LNCaP clone FGC (cell line): ENCODE measurements around the gene SGIP1.
"Not testable (repeated sequence)": the region's sequence is repeated elsewhere in the genome, so short reads cannot be mapped to it uniquely, and the experiment has no call there.

Experiments used
- DNase-seq: peaks from one replicate; pipeline ENCODE4 v3.0.0-alpha.2; 2011; ENCODE audit warnings: low read depth
- H3K4me3 ChIP-seq: 2 replicates; pipeline ENCODE4 v1.5.1; 2011; ENCODE audit warnings: mild to moderate bottlenecking, low read depth, low read length, control low read depth
- TF ChIP-seq, protein P1 (sequence below): IDR thresholded peaks from 2 replicates; pipeline ENCODE4 v1.5.1; 2012; ENCODE audit warnings: mild to moderate bottlenecking; ENCODE audit not compliant: control insufficient read depth, insufficient read depth; ENCODE audit errors: extremely low read depth

The SGIP1 gene

DNA sequence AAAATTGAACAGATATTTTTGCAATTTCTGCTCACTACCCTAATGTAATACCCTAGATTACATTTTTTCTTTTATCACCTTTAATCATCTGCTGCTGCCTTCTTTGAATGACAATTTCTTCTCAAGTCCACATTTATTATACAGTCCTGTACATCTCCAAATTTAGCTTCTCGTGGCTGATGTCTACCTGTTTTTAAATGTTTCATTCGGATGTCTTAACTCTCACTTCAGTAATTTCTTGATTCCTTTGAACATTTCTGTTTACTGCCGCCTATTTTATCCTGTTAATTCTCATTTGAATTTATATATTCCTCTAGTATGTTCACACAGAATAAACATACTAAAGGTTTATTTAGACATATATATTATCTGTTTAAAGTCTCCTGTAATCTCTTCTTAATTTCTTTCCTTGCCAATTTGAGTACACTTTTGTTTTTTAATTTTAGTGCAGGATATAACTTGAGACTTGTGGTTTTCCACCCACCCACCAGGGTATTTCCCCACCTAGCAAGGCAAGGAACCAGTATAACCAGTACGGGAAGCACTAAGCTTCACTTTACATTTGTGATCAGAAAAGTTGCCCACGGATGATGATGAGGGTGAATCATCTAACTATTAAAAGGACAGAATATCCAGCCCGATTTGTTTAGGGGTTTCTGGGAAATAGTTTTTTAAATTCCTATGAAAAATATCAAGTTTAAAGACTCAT lies 254.4 kb downstream of the SGIP1 start:
- no peak overlapping the region for H3K4me3 ChIP-seq
- DNase-seq = no peak
- TF ChIP-seq, protein P1, sequence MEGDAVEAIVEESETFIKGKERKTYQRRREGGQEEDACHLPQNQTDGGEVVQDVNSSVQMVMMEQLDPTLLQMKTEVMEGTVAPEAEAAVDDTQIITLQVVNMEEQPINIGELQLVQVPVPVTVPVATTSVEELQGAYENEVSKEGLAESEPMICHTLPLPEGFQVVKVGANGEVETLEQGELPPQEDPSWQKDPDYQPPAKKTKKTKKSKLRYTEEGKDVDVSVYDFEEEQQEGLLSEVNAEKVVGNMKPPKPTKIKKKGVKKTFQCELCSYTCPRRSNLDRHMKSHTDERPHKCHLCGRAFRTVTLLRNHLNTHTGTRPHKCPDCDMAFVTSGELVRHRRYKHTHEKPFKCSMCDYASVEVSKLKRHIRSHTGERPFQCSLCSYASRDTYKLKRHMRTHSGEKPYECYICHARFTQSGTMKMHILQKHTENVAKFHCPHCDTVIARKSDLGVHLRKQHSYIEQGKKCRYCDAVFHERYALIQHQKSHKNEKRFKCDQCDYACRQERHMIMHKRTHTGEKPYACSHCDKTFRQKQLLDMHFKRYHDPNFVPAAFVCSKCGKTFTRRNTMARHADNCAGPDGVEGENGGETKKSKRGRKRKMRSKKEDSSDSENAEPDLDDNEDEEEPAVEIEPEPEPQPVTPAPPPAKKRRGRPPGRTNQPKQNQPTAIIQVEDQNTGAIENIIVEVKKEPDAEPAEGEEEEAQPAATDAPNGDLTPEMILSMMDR = no peak

DNA sequence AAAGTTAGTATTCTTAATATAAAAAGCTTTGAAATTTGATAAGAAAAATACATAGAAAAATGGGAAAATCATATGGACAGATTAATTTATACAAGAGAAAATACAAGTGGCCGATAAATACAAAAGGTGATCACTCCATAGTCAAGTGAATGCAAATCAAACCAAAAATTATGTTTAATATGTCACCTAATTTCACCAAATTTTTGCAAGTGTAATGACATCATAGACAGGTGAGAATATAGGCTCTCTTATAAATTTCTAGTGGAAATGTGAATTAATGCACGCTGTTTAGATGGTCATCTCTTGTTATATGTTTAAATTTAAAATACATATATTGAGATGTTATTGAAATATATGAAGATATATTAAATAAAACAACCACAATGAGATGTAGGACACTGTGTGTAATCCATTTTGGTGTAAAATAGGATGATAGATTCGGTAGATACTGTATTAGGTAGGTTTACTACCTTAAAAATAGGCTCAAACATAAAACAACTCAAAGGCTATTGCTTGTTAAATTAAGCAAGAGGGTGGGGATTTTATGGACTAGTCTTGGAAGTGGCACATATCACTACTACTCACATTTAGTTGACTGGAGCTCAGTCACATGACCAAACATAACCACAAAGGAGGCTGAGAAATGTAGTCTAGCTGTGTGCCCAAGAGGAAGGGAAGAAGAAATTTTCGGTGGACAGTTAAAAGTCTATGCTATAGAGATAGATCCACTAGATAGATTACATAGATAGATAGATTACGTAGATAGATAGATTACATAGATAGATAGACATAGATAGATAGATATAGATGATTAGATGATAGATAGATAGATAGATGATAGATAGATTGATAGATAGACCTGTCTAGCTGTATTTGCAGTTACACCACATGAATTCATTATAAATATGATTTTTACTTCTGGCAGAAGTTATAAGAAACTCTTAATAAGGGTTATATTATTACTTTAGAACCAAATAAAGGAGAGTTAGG lies 258.0 kb downstream of the SGIP1 start:
- TF ChIP-seq, protein P1 = no peak

DNA sequence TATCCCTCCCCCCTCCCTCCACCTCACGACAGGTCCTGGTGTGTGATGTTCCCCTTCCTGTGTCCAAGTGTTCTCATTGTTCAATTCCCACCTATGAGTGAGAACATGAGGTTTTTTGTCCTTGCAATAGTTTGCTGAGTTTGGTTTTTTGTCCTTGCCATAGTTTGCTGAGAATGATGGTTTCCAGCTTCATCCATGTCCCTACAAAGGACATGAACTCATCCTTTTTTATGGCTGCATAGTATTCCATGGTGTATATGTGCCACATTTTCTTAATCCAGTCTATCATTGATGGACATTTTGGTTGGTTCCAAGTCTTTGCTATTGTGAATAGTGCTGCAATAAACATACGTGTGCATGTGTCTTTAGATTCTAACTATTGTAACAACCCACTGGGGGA lies 261.9 kb downstream of the SGIP1 start:
- DNase-seq, H3K4me3 ChIP-seq: not testable (repeated sequence)

More for the DNA sequence above, 258.0 kb downstream of the SGIP1 start:
- DNase-seq = no peak
- H3K4me3 ChIP-seq = no peak overlapping the region
